GM12865 (cell line): ENCODE data around the gene RAPGEF2.

ENCODE experiments used
- DNase-seq: peaks from one replicate; pipeline ENCODE4 v3.0.0; 2010; ENCODE audit warnings: low read depth
- H3K4me3 ChIP-seq: 2 replicates; pipeline ENCODE4 v1.5.1; 2011; ENCODE audit warnings: mild to moderate bottlenecking, low read depth, low read length, control low read depth
- TF ChIP-seq, protein P1 (sequence below): IDR thresholded peaks from 2 replicates; pipeline ENCODE4 v1.5.1; 2011; ENCODE audit warnings: low read length, control low read depth, low read depth, inconsistent platforms; ENCODE audit not compliant: insufficient read depth; ENCODE audit errors: missing control alignments

RAPGEF2 gene

DNA sequence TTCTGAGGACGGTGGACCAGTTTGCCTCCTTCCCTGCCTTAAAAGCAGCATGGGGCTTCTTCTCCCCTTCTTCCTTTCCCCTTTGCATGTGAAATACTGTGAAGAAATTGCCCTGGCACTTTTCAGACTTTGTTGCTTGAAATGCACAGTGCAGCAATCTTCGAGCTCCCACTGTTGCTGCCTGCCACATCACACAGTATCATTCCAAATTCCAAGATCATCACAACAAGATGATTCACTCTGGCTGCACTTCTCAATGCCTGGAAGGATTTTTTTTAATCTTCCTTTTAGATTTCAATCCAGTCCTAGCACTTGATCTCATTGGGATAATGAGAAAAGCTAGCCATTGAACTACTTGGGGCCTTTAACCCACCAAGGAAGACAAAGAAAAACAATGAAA is 255.3 kb downstream of the RAPGEF2 start:
- TF ChIP-seq, protein P1, sequence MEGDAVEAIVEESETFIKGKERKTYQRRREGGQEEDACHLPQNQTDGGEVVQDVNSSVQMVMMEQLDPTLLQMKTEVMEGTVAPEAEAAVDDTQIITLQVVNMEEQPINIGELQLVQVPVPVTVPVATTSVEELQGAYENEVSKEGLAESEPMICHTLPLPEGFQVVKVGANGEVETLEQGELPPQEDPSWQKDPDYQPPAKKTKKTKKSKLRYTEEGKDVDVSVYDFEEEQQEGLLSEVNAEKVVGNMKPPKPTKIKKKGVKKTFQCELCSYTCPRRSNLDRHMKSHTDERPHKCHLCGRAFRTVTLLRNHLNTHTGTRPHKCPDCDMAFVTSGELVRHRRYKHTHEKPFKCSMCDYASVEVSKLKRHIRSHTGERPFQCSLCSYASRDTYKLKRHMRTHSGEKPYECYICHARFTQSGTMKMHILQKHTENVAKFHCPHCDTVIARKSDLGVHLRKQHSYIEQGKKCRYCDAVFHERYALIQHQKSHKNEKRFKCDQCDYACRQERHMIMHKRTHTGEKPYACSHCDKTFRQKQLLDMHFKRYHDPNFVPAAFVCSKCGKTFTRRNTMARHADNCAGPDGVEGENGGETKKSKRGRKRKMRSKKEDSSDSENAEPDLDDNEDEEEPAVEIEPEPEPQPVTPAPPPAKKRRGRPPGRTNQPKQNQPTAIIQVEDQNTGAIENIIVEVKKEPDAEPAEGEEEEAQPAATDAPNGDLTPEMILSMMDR: no peak
- H3K4me3 ChIP-seq: no peak overlapping the region
- no peak for DNase-seq

DNA sequence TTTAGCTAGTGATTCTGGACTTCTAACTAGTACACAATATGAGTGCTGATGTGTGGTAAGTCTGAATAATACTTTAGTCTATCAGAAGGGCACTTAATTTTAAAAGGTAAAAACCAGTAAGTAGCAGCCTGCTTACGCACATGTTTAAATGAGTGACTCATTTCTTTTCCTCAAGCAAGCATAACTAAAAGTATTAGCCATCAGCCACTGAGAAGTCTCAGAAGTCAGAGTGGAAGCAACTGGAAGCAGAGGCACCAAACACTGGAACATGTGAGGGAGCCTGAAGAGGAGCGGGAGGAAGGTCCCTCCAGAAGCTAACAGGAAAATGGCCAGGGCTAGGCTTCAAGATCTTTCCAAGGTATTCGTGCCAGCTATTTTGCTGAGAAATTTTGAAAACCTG is 257.7 kb downstream of the RAPGEF2 start:
- H3K4me3 ChIP-seq: no peak overlapping the region
- no peak for DNase-seq

DNA sequence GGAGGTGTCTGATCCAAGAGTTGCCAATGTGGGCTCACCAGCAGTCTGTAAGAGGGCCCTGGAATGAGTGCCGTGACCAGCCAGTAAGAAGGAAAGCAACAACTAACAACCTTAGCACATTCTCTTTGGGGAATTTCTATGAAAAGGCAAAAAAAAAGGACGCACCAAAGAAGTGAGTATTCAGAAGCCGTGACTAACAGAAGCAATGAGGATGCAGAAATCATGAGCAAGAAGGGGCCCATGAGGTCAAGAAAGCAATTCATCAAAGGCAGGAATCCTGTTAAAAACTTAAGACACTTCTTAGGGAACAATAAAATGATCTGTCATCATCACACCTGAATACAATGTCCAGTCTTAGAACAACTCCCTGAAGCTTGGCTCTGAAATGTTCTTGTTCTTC is 260.5 kb downstream of the RAPGEF2 start:
- DNase-seq: no peak
- TF ChIP-seq, protein P1: no peak

More for the DNA sequence above, 257.7 kb downstream of the RAPGEF2 start:
- TF ChIP-seq, protein P1: no peak

DNA sequence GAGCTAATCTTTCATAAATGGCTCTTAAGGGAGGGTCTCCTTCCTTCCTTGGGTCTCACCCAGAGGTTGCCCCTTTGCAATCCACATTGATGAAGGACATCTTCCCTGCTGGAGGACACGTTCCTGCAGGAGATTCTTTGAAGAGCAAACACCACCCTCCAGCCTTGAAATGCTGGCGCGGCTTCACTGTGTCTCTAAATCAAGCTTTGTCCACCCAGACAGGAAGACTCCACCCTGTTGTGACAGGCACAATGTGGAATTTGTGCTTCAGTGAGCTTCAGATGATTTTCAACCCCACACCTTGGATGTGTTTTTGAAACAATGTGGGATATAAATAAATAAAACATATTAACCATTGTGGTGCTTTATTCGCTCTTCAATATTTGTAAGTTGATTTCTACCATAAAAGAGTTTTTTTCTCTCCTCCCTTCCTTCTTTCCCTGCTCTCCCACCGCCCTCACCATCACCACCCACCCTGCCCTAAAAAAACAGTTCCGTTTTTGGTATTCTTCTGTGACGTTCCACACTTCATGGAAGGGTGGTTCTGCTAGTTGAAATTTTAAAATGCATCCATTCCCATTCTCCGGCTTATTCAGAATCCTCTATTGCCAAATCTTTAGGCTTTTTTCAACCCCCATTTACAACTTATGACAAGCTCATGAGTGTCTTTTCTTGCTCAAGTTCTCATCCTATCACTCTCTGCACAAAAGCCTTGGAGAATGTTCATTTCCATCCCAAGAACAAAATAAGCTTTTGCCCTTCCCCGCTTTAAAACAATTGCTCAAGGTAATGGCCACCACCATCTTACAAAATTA is 264.3 kb downstream of the RAPGEF2 start:
- TF ChIP-seq, protein P1: no peak
- no peak overlapping the region for H3K4me3 ChIP-seq
- DNase-seq: no peak

More for the DNA sequence above, 260.5 kb downstream of the RAPGEF2 start:
- no peak overlapping the region for H3K4me3 ChIP-seq

DNA sequence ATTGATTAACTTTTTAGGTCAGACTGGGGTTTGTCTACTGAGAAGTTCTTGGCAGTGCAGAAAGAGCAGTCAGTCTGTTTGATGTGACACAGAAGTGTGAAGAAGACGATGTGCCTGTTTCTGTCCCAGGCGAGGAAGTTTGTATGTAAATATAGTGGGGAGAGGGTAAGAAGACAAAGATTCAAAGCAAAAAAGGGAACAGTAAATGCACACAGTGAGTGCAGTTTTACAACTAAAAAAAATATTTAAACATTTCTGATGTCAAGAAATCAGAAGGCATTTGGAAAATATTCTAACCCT is 264.9 kb downstream of the RAPGEF2 start:
- TF ChIP-seq, protein P1: no peak
- DNase-seq: peak; percentile 53
- no peak overlapping the region for H3K4me3 ChIP-seq

DNA sequence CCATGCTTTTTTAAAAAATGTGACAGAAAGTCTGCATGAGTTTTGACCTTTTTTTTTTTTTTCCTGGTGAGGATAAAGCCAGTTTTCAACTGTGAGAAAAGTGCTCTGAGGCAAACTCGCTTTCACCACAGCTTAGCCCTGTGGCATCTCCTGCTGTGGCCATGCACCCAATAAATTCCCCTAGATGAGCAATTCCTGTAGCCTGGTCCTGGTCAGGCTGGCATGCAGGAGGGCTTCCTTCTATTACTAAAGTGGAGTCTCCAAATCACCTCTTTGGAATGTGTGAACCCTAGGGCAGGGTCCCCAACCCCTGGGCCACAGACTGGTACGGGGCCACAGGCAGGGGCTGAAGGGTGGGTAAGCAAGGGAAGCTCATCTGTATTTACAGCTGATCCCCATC is 265.4 kb downstream of the RAPGEF2 start:
- DNase-seq: no peak
- TF ChIP-seq, protein P1: no peak
- H3K4me3 ChIP-seq: no peak overlapping the region

DNA sequence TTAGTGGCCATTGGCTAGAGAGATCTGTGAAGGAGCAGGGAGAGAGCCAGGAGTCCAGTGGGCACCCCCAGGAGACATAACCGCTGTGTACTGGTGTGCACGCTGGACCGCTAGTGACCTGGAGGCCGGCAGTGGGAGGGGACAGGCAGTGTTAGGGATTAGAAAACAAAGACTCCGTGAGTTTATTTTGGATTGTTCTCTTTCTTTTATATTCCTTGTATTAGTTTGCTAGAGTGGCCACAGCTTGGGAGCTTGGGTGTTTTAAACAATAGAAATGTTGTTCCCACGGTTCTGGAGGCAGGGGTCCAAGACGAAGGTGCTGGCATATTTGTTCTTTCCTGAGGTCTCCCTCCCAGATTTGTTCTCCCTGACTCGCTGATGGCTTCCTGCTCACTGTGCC is 266.4 kb downstream of the RAPGEF2 start:
- no peak overlapping the region for H3K4me3 ChIP-seq
- DNase-seq: no peak
- TF ChIP-seq, protein P1: no peak
